Prostate gland (tissue), 2 donors: Measurements from ENCODE around the gene ANXA6. TPM values are rescaled to one million over a fixed set of nuclear protein-coding genes. Genes with fewer than 3 reads are reported as not detected.
"Not testable (repeated sequence)": the region's sequence is repeated elsewhere in the genome, so short reads cannot be mapped to it uniquely, and the experiment has no call there.

ENCODE experiments used
- DNase-seq: peaks from one replicate; pipeline ENCODE4 v3.0.0-alpha.2; 2019; ENCODE audit warnings: low spot score
- H3K27ac ChIP-seq, 2 donors: fragments of 200-600 bp; sonication (generic); 2 replicates each; pipeline ENCODE4 v1.5.1; 2017 to 2019
- H3K27me3 ChIP-seq: fragments of 200-600 bp; sonication (generic); replicated peaks from 2 replicates; pipeline ENCODE4 v1.5.1; 2019; ENCODE audit not compliant: insufficient read depth
- H3K36me3 ChIP-seq, 2 donors: fragments of 200-600 bp; sonication (generic); 1 replicate in 1 of 2; 2 replicates in 1 of 2; pipeline versions ENCODE4 v1.5.1 to v1.8.1; 2017 to 2019
- H3K4me1 ChIP-seq: fragments of 200-600 bp; sonication (generic); replicated peaks from 2 replicates; pipeline ENCODE4 v1.5.1; 2019
- H3K4me3 ChIP-seq, 2 donors: fragments of 200-600 bp; sonication (generic); 2 replicates each; pipeline ENCODE4 v1.5.1; 2017 to 2019
- H3K9me3 ChIP-seq: fragments of 200-600 bp; sonication (generic); 2 replicates; pipeline ENCODE4 v1.5.1; 2017
- CTCF ChIP-seq, 4 experiments: fragments of 200-600 bp in 2 of 4; fragments of 450-650 bp in 2 of 4; sonication (generic) in 2 of 4; IDR thresholded peaks; 1 replicate in 3 of 4; 2 replicates in 1 of 4; pipeline ENCODE4 v1.5.1; 2016 to 2019; ENCODE audit warnings: antibody characterized with exemption in 4 of 4, mild to moderate bottlenecking in 2 of 4, moderate library complexity in 2 of 4
- POLR2A ChIP-seq: fragments of 450-650 bp; IDR thresholded peaks from one replicate; pipeline ENCODE4 v1.6.1; 2016; ENCODE audit warnings: antibody characterized with exemption, mild to moderate bottlenecking
- POLR2AphosphoS5 ChIP-seq: sonication (generic); formaldehyde crosslinking; IDR thresholded peaks from one replicate; pipeline ENCODE4 v1.6.1; 2017; ENCODE audit warnings: antibody characterized with exemption
- WGBS: methylation state at CpG from one replicate; pipeline ENCODE4 v1.1.5; 2018; 5-methylcytosine and 5-hydroxymethylcytosine counted together
- intact Hi-C: fragments of 100-400 bp; cut with DNase I; formaldehyde crosslinking; loops from one replicate; pipeline ENCODE4 v1.14.2; 2022
- total RNA-seq, 2 donors: library from RNA; depleted of rRNA; stranded (reverse); fragments of >200 nt; gene quantifications; one replicate each; pipeline ENCODE4 v1.1.0, GENCODE V29; 2016

ANXA6 gene
- total RNA-seq, 2 donors from 2014 or later = 85.7 to 184 TPM

GRCh38 chr5:151200913-151201595, 43.5 kb upstream of the ANXA6 start:
- Histone ChIP-seq H3K9me3 (no peaks in the 10 kb centered on the region), H3K27ac (no peak overlapping the region), H3K4me1 (no peaks in the 10 kb centered on the region), H3K36me3 (no peaks in the 10 kb centered on the region), H3K4me3 (no peak overlapping the region), H3K27me3 (no peaks in the 10 kb centered on the region)
- DNase-seq = no peak
- TF ChIP-seq POLR2A = no peak
- TF ChIP-seq CTCF (IDR thresholded peaks at IDR 0.05) = no peak
- intact Hi-C loops = no loop called here
- WGBS = 89% methylated on average over 6 of the region's 6 CpGs

GRCh38 chr5:151199581-151200185, 42.1 kb upstream of the ANXA6 start:
- H3K27ac ChIP-seq = no peak overlapping the region
- no peaks in the 10 kb centered on the region for H3K27me3 ChIP-seq
- TF ChIP-seq CTCF (IDR thresholded peaks at IDR 0.05) (no peak), POLR2A (no peak), POLR2AphosphoS5 (no peak)
- intact Hi-C loops = no loop called here
- no peaks in the 10 kb centered on the region for H3K4me1 ChIP-seq
- WGBS = 76% methylated on average over 7 of the region's 7 CpGs
- no peaks in the 10 kb centered on the region for H3K36me3 ChIP-seq
- no peak overlapping the region for H3K4me3 ChIP-seq
- no peaks in the 10 kb centered on the region for H3K9me3 ChIP-seq
- no peak for DNase-seq

GRCh38 chr5:151198861-151199260, 41.3 kb upstream of the ANXA6 start:
- intact Hi-C loops = no loop called here
- Histone ChIP-seq H3K4me3 (no peak overlapping the region), H3K27ac (no peak overlapping the region), H3K4me1 (no peaks in the 10 kb centered on the region), H3K27me3 (no peaks in the 10 kb centered on the region), H3K9me3 (no peaks in the 10 kb centered on the region), H3K36me3 (no peaks in the 10 kb centered on the region)
- no peak for DNase-seq
- TF ChIP-seq CTCF (IDR thresholded peaks at IDR 0.05) (no peak), POLR2AphosphoS5 (no peak), POLR2A (no peak)
- 83% methylated on average over 5 of the region's 5 CpGs for WGBS

- H3K27me3 ChIP-seq, H3K4me3 ChIP-seq, H3K36me3 ChIP-seq, intact Hi-C loops, DNase-seq, H3K9me3 ChIP-seq, H3K27ac ChIP-seq, H3K4me1 ChIP-seq: not testable (repeated sequence)
- 92% methylated on average over 9 of the region's 9 CpGs for WGBS
Measured at GRCh38 chr5:151197291-151197600, 39.7 kb upstream of the ANXA6 start.

GRCh38 chr5:151196556-151197290, 39.1 kb upstream of the ANXA6 start:
- H3K4me3 ChIP-seq = no peak overlapping the region
- no peaks in the 10 kb centered on the region for H3K27me3 ChIP-seq
- no peaks in the 10 kb centered on the region for H3K4me1 ChIP-seq
- H3K27ac ChIP-seq = no peak overlapping the region
- TF ChIP-seq CTCF (IDR thresholded peaks at IDR 0.05) = no peak
- TF ChIP-seq POLR2AphosphoS5 = no peak
- TF ChIP-seq POLR2A = no peak
- WGBS = 69% methylated on average over 5 of the region's 5 CpGs
- H3K9me3 ChIP-seq = no peaks in the 10 kb centered on the region
- no peaks in the 10 kb centered on the region for H3K36me3 ChIP-seq
- intact Hi-C loops = no loop called here
- no peak for DNase-seq
